Measurements from ENCODE around the gene SLC18A2. TPM values are rescaled to one million over a fixed set of nuclear protein-coding genes. Genes with fewer than 3 reads are reported as not detected.

The SLC18A2 gene
- total and polyA plus RNA-seq, 2 of the 8 experiments (the other 6 are each of a cell fraction or from before 2014, with no cell fraction given) = 6.5 to 7.0 TPM

DNA sequence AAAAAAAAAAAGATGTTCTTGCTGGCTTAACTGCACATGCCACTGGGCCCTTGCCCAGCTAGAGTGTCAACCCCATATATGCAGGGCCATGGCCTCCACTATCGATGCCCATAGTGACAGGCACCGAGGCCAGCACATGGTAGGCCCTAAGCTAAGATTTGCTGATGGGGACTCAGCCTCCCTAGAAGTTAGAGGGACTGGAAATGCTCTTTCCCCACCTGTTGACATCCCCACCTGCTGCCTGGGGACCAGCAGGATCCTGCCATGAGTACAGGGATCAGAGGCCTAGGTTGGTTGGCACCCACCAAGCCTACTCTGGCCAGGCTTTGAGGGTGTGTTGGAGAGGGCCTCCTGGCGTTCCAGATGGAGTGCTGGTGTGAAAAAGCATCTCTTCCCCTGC lies 16.0 kb upstream of the SLC18A2 start:
- Histone ChIP-seq H3K79me1 (ENCODE audit: low read depth, low read length) (no peaks in the 10 kb centered on the region), H3K9ac (replicated peaks in 1 of 4; ENCODE audit: extremely low read depth in 1 of 4, low read depth in 3 of 4, low read length in 3 of 4) (no peak overlapping the region), H3K79me2 (ENCODE audit: control insufficient read depth in 1 of 2, insufficient read depth in 2 of 2, low read length in 2 of 2) (no peaks in the 10 kb centered on the region), H4K91ac (replicated peaks; ENCODE audit: insufficient read length, low read length) (no peak overlapping the region), H4K8ac (ENCODE audit: extremely low read depth, insufficient read depth, low read length) (no peak overlapping the region), H4K20me1 (replicated peaks in 1 of 2; ENCODE audit: control insufficient read depth in 1 of 2, insufficient read depth in 2 of 2, low read length in 2 of 2) (no peaks in the 10 kb centered on the region), H3K4me2 (ENCODE audit: insufficient read depth in 1 of 2, low read depth in 2 of 2, low read length in 2 of 2) (no peak overlapping the region), H3K23me2 (ENCODE audit: low read depth, low read length) (no peaks in the 10 kb centered on the region; the same call in 1 of the 2 replicates), H3K14ac (ENCODE audit: insufficient read length) (no peak overlapping the region), H2BK120ac (replicated peaks; ENCODE audit: low read depth, low read length) (no peak overlapping the region), H3K4me1 (replicated peaks in 1 of 4; ENCODE audit: control insufficient read depth in 3 of 4, insufficient read depth in 4 of 4, low read length in 3 of 4) (peaks cover 0 to 5% (median under 1%) of the 10 kb centered on the region in 4 experiments; a peak in 2 of 7 replicates), H4K5ac (ENCODE audit: insufficient read length, low read depth, low read length) (no peak overlapping the region), H3K4me3 (ENCODE audit: extremely low read depth in 1 of 4, insufficient read depth in 2 of 4, low read depth in 3 of 4, low read length in 4 of 4) (no peak overlapping the region), H2BK20ac (ENCODE audit: low read length) (no peak overlapping the region), H3K36me3 (ENCODE audit: control insufficient read depth in 2 of 4, insufficient read depth in 4 of 4, low read length in 3 of 4) (no peaks in the 10 kb centered on the region), H3K18ac (ENCODE audit: extremely low read depth, low read length) (no peak overlapping the region), H3K27me3 (replicated peaks in 1 of 4; ENCODE audit: control insufficient read depth in 3 of 4, extremely low read depth in 1 of 4, insufficient read depth in 3 of 4, low read length in 3 of 4) (no peaks in the 10 kb centered on the region), H2AFZ (ENCODE audit: low read length) (no peak overlapping the region), H3K23ac (ENCODE audit: insufficient read length) (no peak overlapping the region), H2BK5ac (ENCODE audit: low read depth, low read length) (no peak overlapping the region), H3K4ac (replicated peaks; ENCODE audit: insufficient read length, low read depth, low read length) (no peak overlapping the region), H3K27ac (ENCODE audit: low read depth, low read length) (no peak overlapping the region), H2AK5ac (ENCODE audit: low read depth, low read length) (no peak overlapping the region), H3K9me3 (ENCODE audit: insufficient read depth in 2 of 2, low read depth in 1 of 2, low read length in 1 of 2) (no peaks in the 10 kb centered on the region), H2BK12ac (ENCODE audit: low read depth, low read length) (no peak overlapping the region), H2BK15ac (ENCODE audit: low read length) (no peak overlapping the region), H3K56ac (replicated peaks; ENCODE audit: insufficient read length, low read depth, low read length) (no peak overlapping the region)
- FAIRE-seq (no peak), DNase-seq (ENCODE audit: low read depth in 1 of 2, low spot score in 2 of 2) (no peak)
- TF ChIP-seq SIRT6 (IDR thresholded peaks at IDR 0.05; ENCODE audit: low read length) (no peak), SRF (IDR thresholded peaks at IDR 0.05; ENCODE audit: low read depth, low read length) (no peak), CREB1 (IDR thresholded peaks at IDR 0.05) (no peak)
- TF ChIP-seq, protein P1, sequence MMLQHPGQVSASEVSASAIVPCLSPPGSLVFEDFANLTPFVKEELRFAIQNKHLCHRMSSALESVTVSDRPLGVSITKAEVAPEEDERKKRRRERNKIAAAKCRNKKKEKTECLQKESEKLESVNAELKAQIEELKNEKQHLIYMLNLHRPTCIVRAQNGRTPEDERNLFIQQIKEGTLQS (IDR thresholded peaks at IDR 0.05; ENCODE audit: insufficient read depth, low read depth, low read length) = no peak
- TF ChIP-seq, protein P2, sequence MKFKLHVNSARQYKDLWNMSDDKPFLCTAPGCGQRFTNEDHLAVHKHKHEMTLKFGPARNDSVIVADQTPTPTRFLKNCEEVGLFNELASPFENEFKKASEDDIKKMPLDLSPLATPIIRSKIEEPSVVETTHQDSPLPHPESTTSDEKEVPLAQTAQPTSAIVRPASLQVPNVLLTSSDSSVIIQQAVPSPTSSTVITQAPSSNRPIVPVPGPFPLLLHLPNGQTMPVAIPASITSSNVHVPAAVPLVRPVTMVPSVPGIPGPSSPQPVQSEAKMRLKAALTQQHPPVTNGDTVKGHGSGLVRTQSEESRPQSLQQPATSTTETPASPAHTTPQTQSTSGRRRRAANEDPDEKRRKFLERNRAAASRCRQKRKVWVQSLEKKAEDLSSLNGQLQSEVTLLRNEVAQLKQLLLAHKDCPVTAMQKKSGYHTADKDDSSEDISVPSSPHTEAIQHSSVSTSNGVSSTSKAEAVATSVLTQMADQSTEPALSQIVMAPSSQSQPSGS (IDR thresholded peaks at IDR 0.05; ENCODE audit: low read length) = no peak
- ChIA-PET POLR2A (ENCODE audit: partially characterized antibody) (no interaction called here), CTCF (ENCODE audit: partially characterized antibody) (interaction anchor here (0.6 to 6.6 kb wide), 4 partner anchors 7 to 239 kb away, joined by 3 to 97 read pairs (median 22); no protein-coding TSS in a partner anchor)
- 87% methylated on average over 3 of the region's 3 CpGs; no CpG with 5 or more reads in 1 of the 2 experiments for WGBS, 2 experiments (ENCODE audit: extremely low coverage in 1 of 2, insufficient coverage in 1 of 2, insufficient read length in 1 of 2, insufficient replicate concordance in 2 of 2, low coverage in 1 of 2, low lambda C conversion rate in 2 of 2, missing lambda C conversion rate in 1 of 2)
